ENCODE data around the gene DTD1.

The DTD1 gene

DNA sequence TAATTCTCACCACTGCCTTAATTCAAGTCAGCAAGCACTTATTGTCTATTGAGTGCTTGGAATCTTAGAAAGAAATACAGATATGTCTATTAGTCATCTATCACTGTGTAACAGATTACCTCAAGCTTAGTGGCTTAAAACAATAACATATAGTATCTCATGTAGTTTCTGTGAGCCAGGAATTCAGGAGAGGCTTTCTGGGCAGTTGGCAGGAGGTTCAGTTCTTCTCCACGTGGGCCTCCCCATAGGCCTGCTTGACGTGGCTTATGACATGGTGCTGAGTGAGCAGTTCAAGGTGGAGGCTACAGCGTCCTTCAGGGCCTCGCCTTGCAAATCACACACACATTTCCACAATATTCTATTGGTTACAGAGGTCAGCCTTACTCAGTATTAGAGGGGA, 69.7 kb downstream of the DTD1 start:
- no peak for DNase-seq (ENCODE audit: insufficient read length, low spot score)
- FAIRE-seq = no peak

GRCh38 chr20:18662279-18663040, 74.6 kb downstream of the DTD1 start:
- FAIRE-seq (no peak), DNase-seq (ENCODE audit: insufficient read length, low spot score) (no peak)

- FAIRE-seq (no peak), DNase-seq (ENCODE audit: insufficient read length, low spot score) (no peak)
These were observed 76.1 kb downstream of the DTD1 start for GRCh38 chr20:18663932-18664331.

DNA sequence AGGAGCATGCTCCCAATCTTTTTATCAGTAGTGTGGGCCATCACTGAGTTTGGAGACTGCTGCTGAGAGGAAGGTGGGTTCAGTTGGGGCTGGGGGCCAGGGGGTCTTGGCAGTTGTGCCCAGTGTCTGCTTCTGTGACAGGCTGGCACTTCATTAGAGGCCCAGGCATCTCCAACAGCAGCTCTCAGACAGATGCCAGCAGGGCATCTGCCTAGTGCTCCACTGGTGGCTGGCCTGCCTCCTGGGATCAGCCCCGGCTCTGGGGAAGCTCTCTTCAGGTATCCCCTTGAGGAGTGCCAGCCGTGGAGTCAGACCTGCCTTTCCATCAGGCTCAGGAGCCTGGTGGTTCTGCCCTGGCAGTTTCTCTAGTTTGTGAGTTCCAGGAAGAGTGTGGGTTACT, 77.3 kb downstream of the DTD1 start:
- DNase-seq (ENCODE audit: insufficient read length, low spot score) (no peak), FAIRE-seq (no peak)

DNA sequence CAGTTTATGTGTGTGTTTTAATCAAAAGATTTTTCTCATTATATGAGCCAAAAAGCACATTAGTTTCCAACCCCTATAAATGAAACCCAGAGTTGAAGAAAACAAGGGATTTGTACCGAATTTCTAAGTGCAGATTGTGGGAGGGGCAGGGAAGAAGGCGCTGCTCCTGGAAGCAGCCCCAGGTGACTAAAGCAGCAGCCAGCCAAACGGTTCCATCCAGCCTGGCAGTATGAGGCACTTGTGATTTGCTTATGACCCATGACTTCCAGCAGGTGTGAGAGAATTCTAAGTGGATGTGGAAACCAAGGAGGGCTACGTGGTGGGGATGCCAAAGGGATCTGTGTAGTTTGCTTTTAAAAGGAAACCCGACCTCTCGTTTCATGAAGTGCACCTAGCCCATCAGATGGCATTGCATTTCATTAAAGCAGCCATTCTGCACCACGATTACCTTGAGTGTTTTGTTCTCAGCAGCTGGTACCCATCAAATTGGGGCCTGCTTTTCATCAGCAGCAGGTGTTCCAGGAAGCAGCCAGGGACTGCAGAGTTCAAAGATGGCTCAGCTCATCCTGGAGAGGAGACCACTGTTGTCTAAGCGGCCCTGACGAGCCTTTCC, 79.1 kb downstream of the DTD1 start:
- FAIRE-seq = no peak
- no peak for DNase-seq (ENCODE audit: insufficient read length, low spot score)

GRCh38 chr20:18669241-18670019, 81.6 kb downstream of the DTD1 start:
- DNase-seq (ENCODE audit: insufficient read length, low spot score) = no peak
- no peak for FAIRE-seq

DNA sequence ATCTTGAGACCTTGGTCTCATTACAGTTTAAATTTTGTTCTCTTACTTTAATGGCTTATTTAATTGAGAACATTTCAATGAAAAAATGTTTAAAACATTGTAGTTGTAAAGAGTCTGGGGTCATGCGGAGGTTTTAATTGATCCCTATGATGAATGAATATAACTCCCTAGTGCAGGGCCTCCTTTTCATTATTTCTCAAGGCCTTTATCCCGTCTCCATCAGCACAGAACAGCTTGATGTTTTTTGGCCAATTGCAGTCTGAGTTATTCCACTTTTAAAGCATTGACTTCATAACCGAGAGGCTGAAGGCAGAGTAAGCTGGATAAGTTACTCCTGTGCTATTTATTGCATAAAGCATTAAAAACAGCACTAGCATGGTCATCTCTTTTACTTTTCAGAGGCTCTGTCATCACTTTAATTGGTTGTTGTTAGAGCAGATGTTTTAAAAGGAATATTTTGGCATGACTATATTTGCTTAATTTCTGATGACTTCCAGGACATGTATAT, 83.4 kb downstream of the DTD1 start:
- FAIRE-seq = no peak
- DNase-seq (ENCODE audit: insufficient read length, low spot score) = no peak

DNA sequence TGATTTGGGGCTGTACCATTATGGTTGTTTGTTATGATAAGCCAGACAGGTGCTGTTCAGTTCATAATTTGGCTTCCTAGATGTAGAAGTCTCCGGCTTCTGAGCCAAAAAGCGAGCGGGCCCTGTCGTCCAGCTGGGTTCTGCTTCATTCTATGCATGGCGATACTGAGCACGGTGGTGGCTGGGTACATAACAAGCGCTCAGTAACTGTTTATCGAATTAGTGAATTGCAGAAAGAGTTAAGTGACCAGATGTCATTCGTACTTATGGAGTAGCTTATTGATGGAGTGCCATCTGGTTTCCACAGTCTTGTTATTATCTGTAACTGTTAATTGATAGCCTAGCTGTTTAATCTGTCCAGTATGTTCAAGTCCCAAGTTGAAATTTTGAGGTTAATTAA, 85.0 kb downstream of the DTD1 start:
- FAIRE-seq (no peak), DNase-seq (ENCODE audit: insufficient read length, low spot score) (no peak)

- no peak for FAIRE-seq
- DNase-seq (ENCODE audit: insufficient read length, low spot score) = no peak
These were observed 88.5 kb downstream of the DTD1 start for GRCh38 chr20:18676396-18676795.

- no peak for DNase-seq (ENCODE audit: insufficient read length, low spot score)
- no peak for FAIRE-seq
These were observed 89.3 kb downstream of the DTD1 start for GRCh38 chr20:18677126-18677525.

GRCh38 chr20:18678549-18679419, 90.9 kb downstream of the DTD1 start:
- no peak for DNase-seq (ENCODE audit: insufficient read length, low spot score)
- no peak for FAIRE-seq

DNA sequence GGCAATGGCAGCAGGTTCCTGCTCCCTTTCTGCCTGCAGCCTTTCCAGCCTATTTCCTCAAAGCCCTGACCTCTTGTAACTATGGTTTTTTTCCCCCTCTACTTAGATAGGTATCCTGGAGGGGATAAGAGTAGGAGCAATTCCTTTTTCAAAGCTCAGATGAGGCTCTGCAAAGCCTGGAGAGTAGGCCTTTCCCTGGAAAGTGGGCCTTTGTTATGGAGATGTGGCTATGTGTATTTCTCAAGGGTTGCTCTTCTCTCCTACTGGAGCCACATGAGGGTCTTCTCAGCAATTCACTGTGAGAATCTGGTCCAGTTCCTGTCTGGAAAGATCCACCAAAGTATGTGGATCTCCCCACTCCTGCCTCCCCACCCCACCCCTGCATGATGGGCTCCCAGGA, 96.0 kb downstream of the DTD1 start:
- FAIRE-seq = no peak
- no peak for DNase-seq (ENCODE audit: insufficient read length, low spot score)

DNA sequence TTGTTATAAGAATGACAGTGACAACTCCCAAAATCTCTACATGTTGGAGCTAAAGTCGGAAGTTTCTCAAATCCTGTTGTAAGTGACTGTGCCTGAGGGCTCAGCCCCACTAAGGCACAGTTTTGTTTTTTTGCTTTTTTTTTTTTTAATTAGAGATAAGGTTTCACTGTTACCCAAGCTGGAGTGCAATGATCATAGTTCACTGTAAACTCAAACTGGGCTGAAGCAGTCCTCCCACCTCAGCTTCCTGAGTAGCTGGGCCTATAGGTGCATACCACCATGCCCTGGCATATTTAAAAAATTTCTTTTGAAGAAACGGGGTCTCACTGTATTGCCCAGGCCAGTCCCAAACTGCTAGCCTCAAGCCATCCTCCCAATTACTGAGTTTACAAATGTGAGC, 96.9 kb downstream of the DTD1 start:
- DNase-seq (ENCODE audit: insufficient read length, low spot score) = no peak
- no peak for FAIRE-seq

- FAIRE-seq (no peak), DNase-seq (ENCODE audit: insufficient read length, low spot score) (no peak)
These were observed 97.6 kb downstream of the DTD1 start for GRCh38 chr20:18685406-18685805.

- DNase-seq (ENCODE audit: insufficient read length, low spot score) = no peak
- FAIRE-seq = no peak
These were observed 98.8 kb downstream of the DTD1 start for GRCh38 chr20:18686696-18687095.

DNA sequence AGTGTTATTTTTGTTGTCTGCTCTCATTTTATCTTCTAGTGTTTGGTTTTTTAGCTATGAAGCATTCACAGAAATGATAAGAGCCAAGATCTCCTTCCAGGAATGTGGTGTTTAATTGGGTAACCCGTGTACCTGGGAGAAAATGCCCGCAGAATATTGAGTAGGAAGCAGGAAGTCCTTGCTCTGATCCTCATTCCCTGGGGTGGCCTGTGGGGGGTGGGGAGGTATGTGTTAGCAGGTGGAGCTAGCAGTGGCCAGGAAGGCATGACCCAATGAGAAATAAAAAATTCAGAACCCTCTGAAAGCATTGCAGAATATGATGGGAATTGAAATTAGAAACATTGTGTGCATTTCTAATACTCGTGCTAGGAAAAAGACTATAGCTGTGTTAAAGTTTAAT, 100.8 kb downstream of the DTD1 start:
- no peak for FAIRE-seq
- DNase-seq (ENCODE audit: insufficient read length, low spot score) = no peak

- DNase-seq (ENCODE audit: insufficient read length, low spot score) = no peak
- FAIRE-seq = no peak
These were observed 101.7 kb downstream of the DTD1 start for GRCh38 chr20:18689557-18689956.

DNA sequence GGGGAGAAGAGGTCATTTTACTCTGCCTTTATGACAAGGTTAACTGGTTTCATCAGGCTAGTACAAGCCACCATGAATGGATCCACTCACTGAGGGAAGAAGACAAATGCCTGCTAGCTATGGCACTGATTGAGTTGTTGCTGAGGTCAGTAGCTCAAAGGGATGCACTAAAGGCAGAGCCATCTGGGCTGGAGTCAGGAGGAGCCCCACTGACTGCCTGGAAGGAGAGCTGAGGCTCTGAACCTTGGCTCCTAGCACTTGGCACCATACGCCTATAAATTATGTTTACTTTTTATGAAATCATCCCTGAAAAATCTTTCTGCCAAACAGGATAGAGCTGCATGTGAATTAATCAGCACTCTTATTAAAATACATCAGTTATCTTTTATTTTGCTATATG, 104.6 kb downstream of the DTD1 start:
- FAIRE-seq = no peak

DNA sequence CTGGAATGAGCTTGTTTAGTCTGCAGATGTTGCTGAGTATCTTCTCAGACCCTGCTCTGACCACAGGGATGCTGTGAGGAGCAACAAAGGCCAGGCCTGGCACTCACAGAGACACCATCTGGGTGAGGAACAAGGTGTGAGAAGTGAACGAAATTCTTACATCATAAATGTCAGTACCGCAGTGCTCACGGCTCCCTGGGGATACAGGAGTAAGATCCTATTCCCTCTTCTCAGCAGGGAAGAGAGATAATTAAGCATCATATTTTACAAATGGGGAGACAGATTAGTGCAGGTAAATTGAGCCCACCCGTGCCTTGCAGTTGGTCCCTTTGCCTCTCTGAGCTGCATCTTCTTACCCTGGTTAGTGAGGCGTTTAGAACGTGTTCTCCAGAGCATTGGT, 106.2 kb downstream of the DTD1 start:
- FAIRE-seq = no peak
- no peak for DNase-seq (ENCODE audit: insufficient read length, low spot score)

More for the DNA sequence above, 104.6 kb downstream of the DTD1 start:
- DNase-seq (ENCODE audit: insufficient read length, low spot score) = no peak

DNA sequence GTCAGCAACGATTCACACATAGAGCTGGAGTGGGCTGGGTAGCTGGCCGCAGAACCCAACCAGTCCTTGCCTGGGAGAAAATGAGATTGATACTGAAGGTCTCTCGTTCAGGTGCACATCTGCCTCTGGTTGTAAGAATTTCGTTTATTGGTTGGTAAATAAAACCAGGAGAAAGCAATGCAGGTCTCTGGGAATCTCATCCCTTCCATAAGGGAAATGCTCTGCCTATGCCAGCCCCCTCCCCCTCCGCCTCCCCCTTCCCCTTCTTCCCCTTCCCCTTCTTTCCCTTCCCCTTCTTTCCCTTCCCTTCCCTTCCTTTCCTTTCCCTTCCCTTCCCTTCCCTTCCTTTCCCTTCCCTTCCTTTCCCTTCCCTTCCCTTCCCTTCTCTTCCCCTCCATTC, 107.3 kb downstream of the DTD1 start:
- DNase-seq (ENCODE audit: insufficient read length, low spot score) (no peak), FAIRE-seq (no peak)
